HG03565 (cell line): ENCODE data around the gene CCDC178.

Experiments used
- ATAC-seq: cut with Tn5 transposase; IDR thresholded peaks from one replicate; pipeline ENCODE4 v1.9.1; 2021; ENCODE audit warnings: mild to moderate bottlenecking, moderate library complexity; ENCODE audit not compliant: unreplicated experiment

Gene CCDC178

DNA sequence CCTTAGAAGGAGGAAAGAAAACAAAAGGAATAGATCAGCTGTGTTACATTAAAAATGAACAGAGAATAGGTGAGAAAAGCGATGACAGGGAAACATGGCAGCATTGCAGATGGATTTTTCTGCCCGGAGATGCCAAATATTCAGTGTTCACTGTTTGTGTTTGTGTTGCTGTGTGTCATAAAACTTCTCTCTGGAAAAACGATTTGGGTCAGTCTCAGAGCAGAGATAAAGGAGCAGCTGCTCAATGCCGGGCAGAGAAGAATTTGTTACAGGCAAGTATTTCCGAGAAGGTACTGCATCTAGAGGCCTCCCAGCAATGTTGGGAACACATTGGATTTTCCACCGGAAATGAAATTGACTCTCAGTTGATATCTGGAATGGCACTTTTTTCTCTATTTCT, 511.3 kb downstream of the CCDC178 start:
- ATAC-seq = no peak

DNA sequence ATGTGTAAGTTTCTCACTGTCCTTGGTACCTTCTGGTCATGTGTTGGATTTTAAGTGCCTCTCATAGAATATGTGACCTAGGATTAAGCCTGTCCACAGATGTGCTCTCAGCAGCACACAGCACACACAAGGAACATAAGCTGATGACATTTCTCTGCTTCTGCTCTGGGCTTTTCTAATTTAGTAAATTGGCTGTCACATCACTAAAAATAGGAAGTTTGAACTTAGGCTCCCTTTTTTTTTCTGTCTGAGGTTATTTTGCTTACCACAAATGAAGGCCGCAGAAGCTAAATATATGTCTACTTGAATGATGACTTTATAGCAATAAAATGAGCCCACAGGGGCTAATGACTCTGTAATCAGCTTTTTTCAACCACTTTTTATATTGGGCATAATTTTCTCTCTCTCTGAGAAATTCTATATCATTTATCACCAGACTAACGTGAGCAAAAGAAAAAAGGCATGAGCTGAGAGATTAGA, 517.5 kb downstream of the CCDC178 start:
- ATAC-seq = peak; percentile 41

DNA sequence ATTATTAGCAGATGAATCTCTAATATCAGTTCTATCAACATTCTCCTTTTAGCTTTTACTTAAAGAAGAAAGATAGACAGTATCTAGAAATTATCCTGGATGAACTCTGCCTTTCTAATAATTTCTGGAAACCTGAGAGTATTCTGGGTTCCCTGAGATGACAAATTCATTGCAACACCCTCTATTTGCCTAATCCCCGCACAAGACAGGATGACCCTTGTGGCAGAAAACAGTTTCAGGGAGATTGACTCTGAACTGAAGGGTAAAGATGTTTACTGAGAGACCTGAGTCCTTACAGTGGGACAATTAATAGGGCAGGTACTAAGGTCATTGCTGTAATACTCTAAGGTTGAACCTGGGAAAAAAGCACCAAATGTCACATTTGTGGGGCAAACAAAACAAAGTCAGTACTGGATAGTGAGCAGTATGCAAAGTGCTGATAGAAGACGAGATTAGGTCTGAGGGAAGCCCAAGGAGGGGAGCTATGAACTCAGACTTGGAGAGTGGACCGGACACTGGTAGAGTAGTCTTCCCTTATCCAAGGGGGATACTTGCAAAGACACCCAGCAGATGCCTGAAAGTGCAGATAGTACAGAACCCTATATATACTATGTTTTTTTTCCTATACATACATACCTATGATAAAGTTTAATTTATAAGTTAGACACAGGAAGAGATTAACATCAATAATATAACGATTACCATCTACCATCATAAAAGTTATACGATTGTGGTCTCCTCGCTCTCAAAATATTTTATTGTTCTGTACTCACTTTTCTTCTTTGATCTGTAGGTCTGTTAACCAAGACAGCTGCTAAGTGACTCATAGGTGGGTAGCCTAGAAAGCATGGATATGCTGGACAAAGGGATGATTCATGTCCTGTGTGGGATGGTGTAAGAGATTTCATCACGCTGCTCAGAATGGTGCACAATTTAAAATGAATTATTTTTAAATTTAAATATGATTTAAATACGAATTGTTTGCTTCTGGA, 519.4 kb downstream of the CCDC178 start:
- ATAC-seq = no peak

DNA sequence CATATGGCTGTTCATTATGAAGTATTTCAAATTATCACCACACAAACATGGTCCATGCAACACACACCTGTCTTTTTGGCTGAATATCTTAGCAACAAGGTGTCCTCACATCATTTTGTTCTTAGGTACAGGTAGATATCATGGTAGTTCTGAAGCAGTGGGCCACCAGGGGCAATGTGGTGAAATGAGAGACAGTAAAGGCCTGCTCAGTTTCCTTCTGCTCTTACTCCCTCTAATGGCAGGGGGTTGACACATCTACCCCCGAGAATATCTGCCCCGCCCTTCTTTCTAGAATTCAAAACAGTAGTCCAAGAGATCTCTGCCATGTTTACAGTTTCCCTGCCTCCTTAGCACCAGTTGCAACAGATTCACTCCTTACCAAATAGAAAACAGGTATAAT, 520.7 kb downstream of the CCDC178 start:
- ATAC-seq = peak; percentile 92

DNA sequence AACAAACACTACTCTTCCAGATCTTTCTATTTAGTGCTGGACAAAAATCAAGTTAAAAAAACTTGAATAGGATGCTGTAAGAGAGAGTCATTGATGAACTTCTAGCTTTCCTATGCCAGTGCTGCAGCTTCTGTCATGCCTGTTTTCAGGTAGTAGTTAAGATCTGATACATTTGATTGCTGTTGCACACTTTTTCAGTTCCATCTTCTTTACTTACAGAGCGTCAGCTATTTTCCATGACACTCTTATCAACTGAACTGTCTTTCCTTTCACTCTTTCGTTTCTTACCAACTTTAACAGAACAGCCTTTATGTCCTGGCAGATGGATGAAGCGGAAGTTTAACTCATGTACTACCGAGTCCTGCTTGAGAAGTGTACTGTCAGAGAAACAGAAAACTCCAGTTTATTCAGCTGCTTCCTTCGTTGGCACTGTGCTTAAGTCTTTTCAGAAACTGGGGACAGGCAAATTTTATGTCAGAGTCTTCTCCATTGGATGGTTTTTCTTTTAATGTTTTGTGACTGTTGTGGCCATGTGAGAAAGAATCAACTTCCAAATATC, 521.8 kb downstream of the CCDC178 start:
- no peak for ATAC-seq

DNA sequence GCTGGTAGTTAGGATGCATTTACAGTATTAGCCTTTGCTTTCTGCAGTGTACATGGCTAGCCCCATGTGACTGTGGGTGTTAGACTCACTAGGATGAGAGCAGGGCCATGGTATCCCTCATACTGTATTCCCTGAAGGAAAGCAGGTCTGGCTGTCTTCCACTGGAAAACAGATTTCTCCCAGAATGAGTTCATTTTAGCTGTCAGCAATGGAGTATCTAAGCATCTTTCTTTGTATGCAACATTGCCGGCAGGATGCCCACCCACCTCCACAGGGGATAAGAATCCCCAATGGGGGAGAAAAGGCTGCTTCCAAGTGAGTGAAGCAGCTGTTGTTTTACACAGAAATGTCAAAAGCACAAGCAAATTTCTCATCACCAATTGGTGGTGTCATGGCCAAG, 525.0 kb downstream of the CCDC178 start:
- no peak for ATAC-seq

DNA sequence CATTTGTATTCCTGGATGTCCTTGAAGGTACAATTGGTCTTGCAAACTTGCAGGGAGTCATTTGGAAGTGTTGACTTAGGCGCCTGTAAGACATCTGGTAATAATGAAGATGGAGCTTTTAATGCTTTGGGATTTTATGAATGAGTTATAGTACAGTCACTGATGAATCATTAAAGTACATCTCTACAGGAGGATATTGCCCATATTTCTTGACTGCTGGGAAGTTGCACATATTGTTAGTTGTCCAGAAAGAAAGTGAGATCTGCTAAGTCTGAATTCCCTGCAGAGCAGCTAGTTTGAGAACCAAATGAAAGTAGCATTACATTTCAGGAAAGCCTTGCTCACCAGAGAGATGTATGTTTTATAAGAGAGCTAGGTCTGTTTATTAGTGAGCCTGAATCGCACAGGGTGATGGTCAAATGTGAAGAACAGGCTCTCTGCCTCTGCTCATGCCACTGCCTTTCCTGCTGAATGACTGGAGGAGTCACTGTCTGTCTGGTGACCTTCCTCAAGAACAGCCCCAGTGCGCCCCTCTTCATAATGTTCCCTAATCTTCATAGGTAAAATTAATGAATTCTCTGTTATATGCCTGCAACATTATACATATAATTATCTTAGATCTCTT, 528.7 kb downstream of the CCDC178 start:
- ATAC-seq = no peak

DNA sequence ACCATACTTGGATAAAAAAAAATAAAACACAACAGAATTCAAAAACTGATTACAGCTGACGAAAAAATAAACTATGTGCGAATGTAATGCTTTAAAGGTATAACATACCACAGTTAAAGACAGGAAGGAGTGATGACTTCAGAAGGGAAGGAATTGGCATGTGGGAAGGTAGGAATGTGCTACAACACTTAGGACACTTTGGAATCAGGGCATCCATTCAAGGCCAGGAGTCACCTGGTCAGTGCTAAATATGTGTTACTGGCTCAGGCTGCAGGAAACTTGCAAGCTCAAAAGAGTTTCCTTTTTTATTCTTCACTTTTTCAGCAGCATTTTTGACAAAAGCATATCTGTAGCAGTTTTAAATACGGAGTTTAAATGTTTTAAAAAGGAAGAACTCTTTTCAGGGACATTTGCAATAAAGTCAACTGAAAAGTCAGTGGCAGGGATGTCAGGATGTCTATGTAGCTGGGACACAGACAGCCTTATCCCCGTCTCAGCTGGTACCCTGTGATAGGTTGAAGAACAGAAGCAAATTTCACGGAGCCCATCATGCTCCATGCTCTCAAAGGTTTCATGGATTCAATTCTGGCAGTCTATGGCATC, 529.7 kb downstream of the CCDC178 start:
- ATAC-seq = no peak

DNA sequence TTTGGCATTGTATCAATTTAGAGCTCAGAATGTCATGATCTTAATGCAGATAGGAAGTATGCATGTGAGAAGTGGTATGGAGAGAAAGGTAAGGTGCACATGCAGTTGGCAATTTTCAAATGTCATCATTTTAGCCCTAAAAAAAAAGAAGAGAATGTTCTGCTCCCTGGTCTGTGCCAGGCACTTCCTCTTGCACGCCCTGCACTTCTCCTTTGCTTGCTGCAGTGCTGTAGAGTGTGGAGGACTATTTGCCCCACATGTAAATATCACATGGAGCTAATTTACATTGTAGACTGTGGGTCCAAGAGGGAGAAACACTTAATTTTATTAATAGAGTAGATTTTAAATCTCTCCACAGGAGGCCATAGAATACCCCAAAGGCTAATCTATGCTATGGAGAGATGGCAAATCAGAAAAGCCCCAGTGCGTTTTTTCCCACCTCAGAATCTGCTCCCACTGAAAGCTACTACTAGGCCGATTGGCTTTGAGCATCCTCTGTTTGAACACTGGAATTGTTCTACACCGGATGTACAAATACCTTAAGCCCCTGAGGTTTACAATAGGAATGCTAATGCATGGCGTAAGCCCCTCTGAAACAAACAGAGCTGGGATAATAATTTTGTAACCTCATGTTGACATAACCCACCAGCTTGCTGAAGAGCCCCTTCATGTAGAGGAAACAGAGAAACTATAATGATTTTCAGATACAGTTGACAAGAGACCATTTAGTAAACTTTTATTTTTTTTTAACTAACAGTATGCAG, 530.5 kb downstream of the CCDC178 start:
- no peak for ATAC-seq

DNA sequence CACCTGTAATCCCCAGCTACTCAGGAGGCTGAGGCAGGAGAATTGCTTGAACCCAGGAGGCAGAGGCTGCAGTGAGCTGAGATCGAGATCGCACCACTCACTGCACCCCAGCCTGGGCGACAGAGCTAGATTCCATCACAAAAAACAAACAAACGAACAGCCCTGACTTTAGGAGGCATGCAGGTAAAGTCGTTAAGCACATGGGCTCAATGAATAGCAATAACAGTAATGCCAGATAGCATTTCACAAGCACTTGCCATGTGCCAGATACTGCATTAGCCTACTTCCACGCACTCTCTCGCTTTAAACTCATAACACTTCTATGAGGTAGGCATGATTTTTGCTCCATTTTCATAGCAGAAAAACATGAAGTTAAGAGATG, 532.1 kb downstream of the CCDC178 start:
- ATAC-seq = no peak

DNA sequence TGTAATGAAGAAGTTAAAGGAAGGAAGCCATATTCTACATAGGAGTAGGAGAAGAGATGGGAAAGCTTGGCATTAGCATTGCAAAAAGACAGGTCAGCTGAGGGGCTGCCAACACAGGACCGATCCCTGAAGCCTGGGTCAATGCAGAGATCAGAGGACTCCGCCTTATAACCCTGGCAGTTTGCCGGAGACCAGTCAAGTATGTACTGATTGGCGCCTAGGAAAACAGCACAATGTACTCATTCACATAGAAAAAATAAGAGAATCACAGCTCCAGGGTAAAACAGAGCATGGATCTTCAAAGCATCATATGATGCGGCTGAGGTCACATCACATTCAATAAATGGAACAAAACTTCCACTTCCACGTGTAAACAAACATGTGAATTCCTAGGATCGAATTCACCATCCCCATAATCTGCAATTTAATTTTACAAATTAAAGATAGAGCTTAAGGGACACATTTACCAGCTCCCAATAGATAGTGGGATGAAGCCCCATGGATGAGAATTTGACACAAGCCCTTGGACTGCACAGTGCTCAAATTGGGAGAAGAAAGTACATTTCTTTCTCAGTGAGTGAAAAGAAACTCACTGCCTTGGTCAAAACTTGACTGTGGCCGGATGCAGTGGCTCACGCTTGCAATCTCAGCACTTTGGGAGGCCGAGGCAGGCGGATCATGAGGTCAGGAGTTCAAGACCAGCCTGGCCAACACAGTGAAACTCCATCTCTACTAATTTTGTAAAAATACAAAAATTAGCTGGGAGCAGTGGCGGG, 532.7 kb downstream of the CCDC178 start:
- ATAC-seq = no peak

DNA sequence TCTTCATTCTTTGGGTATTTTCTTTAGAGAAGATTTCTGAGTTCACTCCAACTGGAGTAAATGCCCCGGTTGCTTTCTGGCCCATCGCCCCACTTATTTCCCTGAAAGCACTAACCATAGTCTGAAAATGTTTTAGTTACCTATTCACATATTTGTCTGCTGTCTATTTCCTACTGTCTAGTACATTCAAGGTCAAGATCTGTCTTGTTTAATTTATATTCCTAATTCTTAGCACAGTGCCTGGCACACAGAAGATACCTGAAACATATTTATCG, 533.3 kb downstream of the CCDC178 start:
- ATAC-seq = no peak

DNA sequence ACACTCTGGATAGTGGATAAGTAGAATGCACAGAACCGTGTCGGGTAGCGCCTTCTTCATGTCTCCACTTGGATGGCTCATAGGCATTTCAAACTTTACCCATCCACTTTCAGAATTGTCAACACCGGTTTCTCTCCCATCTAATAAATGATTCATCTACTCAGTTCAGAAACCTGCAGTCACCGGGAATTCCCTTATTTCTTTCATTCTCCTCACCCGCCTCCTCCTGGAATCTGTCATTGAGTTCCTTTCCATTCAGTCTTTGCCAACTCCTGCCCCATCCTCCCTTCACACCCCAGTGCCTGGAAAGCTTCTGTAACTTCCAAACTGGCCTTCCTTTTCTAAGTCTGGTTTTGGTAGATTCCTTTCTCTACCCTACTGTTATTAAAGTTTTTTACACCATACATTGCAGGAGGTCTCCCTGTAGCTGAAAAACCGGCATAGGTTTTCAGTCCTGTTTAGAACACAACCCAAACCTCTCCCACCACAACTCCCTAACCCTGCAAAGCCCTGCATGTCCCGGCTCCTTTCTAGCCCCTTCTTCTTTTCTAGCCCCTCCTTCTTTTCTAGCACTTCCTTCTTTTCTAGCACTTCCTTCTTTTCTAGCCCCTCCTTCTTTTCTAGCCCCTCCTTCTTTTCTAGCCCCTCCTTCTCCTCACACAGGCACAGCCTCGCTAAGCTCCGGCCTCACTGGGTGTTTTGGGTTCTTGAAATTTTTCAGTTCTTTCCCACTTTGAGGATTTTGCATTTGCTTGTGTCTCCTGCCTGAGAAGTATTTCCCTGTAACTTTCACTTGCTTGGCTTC, 533.8 kb downstream of the CCDC178 start:
- ATAC-seq = no peak

DNA sequence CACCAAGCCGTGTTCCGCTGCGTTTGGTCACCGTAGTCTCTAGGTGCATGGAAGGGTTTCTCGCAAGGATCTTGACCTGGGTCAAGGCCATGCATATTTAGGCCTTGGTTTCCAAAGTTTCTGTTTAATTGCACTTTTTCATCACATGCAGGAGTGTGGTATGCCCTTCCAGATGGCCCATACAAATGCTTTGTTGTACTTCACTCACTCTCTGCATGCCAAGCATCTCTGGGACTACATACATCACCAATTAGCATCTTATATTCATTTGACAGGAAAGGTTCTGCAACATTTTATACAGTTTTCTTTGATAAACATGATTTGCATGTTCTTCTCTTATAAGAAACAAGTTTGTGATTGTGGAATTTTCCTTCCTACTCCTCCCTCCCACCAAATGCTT, 534.9 kb downstream of the CCDC178 start:
- ATAC-seq = no peak

DNA sequence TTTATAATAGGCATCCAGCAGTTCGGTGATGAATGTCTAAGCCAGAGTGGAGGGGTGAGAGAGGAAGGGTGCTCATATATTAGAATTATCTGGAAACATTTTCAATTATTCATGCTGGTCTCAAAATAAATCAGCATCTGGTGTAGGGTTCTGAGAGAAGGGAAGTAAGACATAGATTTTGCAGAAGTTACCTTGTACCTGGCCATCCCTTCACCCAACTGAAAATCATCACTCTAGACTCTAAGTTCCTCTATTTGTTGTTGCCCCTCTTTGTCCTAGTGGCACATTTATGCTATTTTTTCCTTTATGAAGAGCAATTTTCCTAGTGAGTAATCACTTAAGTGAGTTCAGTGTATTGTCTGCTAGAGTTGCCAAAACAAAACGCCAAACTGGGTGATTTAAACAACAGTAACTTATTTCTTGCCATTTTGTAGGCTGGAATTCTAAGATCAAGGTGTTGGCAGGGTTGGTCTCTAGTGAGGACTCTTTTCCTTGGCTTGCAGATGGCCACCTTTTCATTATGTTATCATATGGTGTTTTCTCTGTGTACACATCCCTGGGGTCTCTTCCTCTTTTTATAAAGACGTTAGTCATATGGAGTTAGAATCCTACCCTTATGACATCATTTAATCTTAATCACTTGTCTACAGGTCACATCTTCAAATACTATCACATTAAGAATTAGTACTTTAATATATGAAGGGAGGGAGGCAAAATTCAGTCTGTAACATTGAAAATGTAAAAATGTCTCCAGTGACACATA, 537.8 kb downstream of the CCDC178 start:
- ATAC-seq = no peak

DNA sequence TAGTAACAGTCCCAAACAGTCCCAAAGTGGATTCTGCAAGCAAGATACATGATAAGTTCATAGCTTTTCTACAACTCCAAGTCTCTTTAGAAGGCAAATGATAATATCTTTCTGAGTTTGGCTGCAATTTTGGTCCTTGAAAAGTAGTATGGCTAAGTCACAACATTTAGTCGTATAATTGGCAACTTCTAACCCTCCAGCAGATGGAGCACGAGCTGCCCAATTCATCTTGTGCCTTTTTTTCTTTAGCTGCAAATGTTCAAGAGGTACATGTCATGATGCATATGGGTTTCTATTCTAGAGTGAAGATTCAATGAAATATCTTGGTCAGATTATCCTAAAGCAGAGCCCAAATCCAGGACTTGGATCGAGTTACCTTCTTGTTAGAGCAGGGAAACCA, 540.7 kb downstream of the CCDC178 start:
- peak; percentile 53 for ATAC-seq

DNA sequence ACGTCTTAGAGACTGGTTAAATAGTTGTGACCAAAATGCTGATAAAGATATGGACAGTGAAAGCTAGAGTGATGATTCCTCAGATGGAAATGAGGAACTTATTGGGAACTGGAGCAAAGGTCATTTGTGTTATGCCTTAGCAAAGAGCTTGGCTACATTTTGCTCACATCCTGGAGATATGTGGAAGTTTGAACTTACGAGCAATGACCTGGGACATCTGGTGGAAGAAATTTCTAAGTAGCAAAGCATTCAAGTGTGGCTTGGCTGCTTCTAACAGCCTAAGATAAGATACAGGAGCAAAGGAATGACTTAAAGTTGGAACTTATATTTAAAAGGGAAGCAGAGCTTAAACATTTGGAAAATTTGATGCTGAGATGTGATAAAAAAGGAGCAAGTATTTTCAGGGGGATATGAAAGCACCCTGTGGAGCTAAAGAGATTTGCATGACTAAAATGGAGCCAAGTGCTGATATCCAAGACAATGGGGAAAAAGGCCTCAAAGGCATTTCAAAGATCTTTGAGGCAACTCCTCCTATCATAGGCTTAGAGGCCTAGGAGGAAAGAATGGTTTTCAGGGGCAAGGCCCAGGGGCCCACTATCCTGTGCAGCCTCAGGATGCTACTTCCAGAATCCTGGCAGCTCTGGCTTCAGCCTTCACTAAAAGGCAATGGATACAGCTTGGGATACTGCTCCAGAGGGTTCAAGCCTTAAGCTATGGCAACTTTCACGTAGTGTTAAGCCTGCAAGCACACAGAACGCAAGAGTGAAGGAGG, 543.6 kb downstream of the CCDC178 start:
- ATAC-seq = no peak

DNA sequence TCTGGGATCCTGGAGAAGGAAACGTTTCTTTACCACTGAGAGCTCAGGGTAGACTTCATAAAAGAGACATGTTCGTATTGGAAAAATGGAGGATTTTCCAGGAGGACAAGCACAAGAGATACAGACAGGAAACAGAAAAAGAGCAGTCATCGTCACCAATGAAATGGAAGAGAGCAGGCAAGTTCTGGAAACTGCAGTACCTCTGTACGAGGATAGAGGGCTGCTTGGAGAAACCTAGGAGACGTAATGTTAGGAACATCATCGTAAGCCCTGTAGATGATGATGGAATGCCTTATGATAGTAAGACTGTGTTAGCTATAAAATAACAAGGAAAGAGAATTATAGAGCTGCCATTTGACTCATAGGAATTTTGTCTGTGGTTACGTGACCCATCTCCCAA, 546.6 kb downstream of the CCDC178 start:
- no peak for ATAC-seq
